ENCODE data around the gene PIGA. TPM values are rescaled to one million over a fixed set of nuclear protein-coding genes. Genes with fewer than 3 reads are reported as not detected.

PIGA gene
- total RNA-seq, 2 donors from 2014 or later: 12.6 to 21.6 TPM

DNA sequence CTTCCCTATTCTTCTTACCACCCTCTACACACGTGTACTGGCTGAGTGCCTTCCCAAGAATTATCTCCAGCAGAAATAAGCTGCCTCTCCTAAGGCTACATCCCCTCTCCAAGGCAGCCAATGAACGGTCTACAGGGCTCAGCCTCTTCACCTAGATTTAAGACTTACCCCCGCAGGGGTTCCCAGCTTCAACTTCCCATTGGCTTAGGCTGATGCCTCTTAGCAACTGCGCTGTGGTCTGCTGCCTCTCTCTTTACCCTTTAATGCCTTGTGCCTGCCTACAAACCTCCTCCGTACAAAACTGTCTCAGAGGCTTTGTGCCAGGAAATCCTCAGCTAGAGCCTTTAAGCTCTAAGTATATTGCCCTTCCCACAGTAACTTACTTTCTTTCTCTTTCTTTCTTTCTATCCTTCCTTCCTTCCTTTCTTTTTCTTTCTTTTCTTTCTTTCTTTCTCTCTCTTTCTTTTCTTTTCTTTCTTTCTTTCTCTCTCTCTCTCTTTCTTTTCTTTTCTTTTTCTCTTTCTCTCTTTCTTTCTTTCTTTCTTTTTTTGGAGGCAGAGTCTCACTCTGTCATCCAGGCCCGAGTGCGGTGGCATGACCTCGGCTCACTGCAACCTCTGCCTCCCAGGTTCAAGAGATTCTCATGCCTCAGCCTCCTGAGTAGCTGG is 15.1 kb upstream of the PIGA start:
- H3K36me3 Mint-ChIP-seq (ENCODE audit: low read depth): no peaks in the 10 kb centered on the region
- H3K9me3 Mint-ChIP-seq: no peaks in the 10 kb centered on the region
- peak; percentile 82 for DNase-seq
- no peak overlapping the region for H3K4me3 Mint-ChIP-seq
- Histone ChIP-seq H3K9me3 (ENCODE audit: control insufficient read depth, low read length) (no peaks in the 10 kb centered on the region), H3K4me3 (ENCODE audit: low read length) (no peak overlapping the region), H3K4me1 (ENCODE audit: control insufficient read depth, insufficient read depth, low read length) (no peaks in the 10 kb centered on the region), H3K27me3 (ENCODE audit: control insufficient read depth, insufficient read depth, low read length, poor library complexity, severe bottlenecking) (no peaks in the 10 kb centered on the region), H3K36me3 (ENCODE audit: control insufficient read depth, insufficient read depth, low read length) (no peaks in the 10 kb centered on the region), H3K9ac (ENCODE audit: extremely low read depth, low read length, poor library complexity, severe bottlenecking) (no peak overlapping the region), H3K27ac (ENCODE audit: low read depth, low read length) (no peak overlapping the region)
- 74 to 79% methylated on average over 3 to 8 of the region's 8 CpGs for WGBS, 2 experiments (ENCODE audit: insufficient coverage in 1 of 2, insufficient read length in 1 of 2)
- TF ChIP-seq, protein P1, sequence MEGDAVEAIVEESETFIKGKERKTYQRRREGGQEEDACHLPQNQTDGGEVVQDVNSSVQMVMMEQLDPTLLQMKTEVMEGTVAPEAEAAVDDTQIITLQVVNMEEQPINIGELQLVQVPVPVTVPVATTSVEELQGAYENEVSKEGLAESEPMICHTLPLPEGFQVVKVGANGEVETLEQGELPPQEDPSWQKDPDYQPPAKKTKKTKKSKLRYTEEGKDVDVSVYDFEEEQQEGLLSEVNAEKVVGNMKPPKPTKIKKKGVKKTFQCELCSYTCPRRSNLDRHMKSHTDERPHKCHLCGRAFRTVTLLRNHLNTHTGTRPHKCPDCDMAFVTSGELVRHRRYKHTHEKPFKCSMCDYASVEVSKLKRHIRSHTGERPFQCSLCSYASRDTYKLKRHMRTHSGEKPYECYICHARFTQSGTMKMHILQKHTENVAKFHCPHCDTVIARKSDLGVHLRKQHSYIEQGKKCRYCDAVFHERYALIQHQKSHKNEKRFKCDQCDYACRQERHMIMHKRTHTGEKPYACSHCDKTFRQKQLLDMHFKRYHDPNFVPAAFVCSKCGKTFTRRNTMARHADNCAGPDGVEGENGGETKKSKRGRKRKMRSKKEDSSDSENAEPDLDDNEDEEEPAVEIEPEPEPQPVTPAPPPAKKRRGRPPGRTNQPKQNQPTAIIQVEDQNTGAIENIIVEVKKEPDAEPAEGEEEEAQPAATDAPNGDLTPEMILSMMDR (conservative IDR thresholded peaks at IDR 0.05): no peak
- H3K27me3 Mint-ChIP-seq (ENCODE audit: insufficient read depth): peaks cover 20% of the 10 kb centered on the region
- no peak overlapping the region for H3K27ac Mint-ChIP-seq
- no peaks in the 10 kb centered on the region for H3K4me1 Mint-ChIP-seq

DNA sequence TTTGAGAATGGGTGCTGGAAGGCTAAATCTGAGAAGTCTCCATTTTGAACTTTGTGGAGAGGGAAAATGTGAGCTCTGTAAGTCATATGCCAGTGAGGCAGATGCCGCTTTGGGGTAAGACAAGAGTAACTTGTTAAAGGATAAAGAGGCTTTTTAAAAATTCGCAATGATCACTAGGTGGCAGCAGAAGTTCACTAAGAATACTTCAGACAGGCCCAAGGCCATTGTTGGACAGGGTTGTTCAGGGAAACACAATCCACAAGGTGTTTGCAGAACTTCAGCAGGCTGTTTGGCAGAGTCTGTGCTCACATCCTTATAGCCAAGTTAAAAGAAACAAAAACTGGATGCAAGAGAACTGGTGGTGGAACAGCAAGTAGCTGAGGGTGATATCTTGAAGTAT is 13.7 kb upstream of the PIGA start:
- H3K4me3 Mint-ChIP-seq: no peak overlapping the region
- Histone ChIP-seq H3K27ac (ENCODE audit: low read depth, low read length) (no peak overlapping the region), H3K4me1 (ENCODE audit: control insufficient read depth, insufficient read depth, low read length) (no peaks in the 10 kb centered on the region), H3K9me3 (ENCODE audit: control insufficient read depth, low read length) (no peaks in the 10 kb centered on the region), H3K27me3 (ENCODE audit: control insufficient read depth, insufficient read depth, low read length, poor library complexity, severe bottlenecking) (no peaks in the 10 kb centered on the region), H3K4me3 (ENCODE audit: low read length) (no peak overlapping the region), H3K9ac (ENCODE audit: extremely low read depth, low read length, poor library complexity, severe bottlenecking) (no peak overlapping the region), H3K36me3 (ENCODE audit: control insufficient read depth, insufficient read depth, low read length) (no peaks in the 10 kb centered on the region)
- WGBS, 2 experiments (ENCODE audit: insufficient coverage in 1 of 2, insufficient read length in 1 of 2): 0 to 35% methylated on average over 1 to 2 of the region's 2 CpGs
- H3K27me3 Mint-ChIP-seq (ENCODE audit: insufficient read depth): peaks cover 26% of the 10 kb centered on the region
- H3K4me1 Mint-ChIP-seq: no peaks in the 10 kb centered on the region
- H3K9me3 Mint-ChIP-seq: no peaks in the 10 kb centered on the region
- no peaks in the 10 kb centered on the region for H3K36me3 Mint-ChIP-seq (ENCODE audit: low read depth)
- TF ChIP-seq, protein P1 (conservative IDR thresholded peaks at IDR 0.05): peak; percentile 80
- no peak overlapping the region for H3K27ac Mint-ChIP-seq
- peak; percentile 74 for DNase-seq

DNA sequence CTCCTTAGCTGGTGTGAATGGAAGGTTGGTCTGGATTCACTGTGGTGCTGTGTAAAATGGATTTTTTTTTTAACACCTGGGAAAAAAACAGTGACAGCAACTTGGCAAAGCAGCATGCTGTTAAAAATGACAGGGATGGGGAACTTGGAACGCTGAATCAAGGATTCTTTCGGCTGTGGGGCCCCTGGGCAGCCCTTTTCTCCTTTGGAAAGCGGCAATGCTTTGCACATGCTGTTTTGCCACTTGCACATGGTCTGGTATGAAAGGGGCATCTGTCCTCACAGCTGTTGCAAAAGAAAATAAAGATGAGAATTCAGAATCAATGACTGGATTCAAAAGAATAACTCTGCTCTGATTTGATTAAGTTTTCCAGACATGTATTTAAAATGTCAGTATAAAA is 10.7 kb upstream of the PIGA start:
- peaks cover 34% of the 10 kb centered on the region for H3K27me3 Mint-ChIP-seq (ENCODE audit: insufficient read depth)

More for the DNA sequence above, 10.7 kb upstream of the PIGA start:
- 97% methylated on average over 2 of the region's 3 CpGs; no CpG with 5 or more reads in 1 of the 2 experiments for WGBS, 2 experiments (ENCODE audit: insufficient coverage in 1 of 2, insufficient read length in 1 of 2)
- H3K27me3 ChIP-seq (ENCODE audit: control insufficient read depth, insufficient read depth, low read length, poor library complexity, severe bottlenecking): no peaks in the 10 kb centered on the region
- H3K9ac ChIP-seq (ENCODE audit: extremely low read depth, low read length, poor library complexity, severe bottlenecking): no peak overlapping the region
- Mint-ChIP-seq H3K9me3 (no peaks in the 10 kb centered on the region), H3K4me1 (no peaks in the 10 kb centered on the region), H3K36me3 (ENCODE audit: low read depth) (no peaks in the 10 kb centered on the region), H3K27ac (no peak overlapping the region), H3K4me3 (no peak overlapping the region)
- no peak overlapping the region for H3K4me3 ChIP-seq (ENCODE audit: low read length)
- TF ChIP-seq, protein P1 (conservative IDR thresholded peaks at IDR 0.05): no peak
- no peaks in the 10 kb centered on the region for H3K9me3 ChIP-seq (ENCODE audit: control insufficient read depth, low read length)
- H3K4me1 ChIP-seq (ENCODE audit: control insufficient read depth, insufficient read depth, low read length): no peaks in the 10 kb centered on the region
- no peaks in the 10 kb centered on the region for H3K36me3 ChIP-seq (ENCODE audit: control insufficient read depth, insufficient read depth, low read length)
- no peak for DNase-seq
- no peak overlapping the region for H3K27ac ChIP-seq (ENCODE audit: low read depth, low read length)

Data from endodermal cell (in vitro differentiated cells).